WERI-Rb-1 (cell line): Measurements from ENCODE around the gene PIEZO2.

Experiments used
- DNase-seq: peaks from one replicate; pipeline ENCODE4 v3.0.0-alpha.2; 2020
- H3K27ac ChIP-seq: fragments of 250-450 bp; sonication (Bioruptor Pico); 2 replicates; pipeline ENCODE4 v1.5.1; 2020; ENCODE audit warnings: mild to moderate bottlenecking, moderate library complexity
- H3K27me3 ChIP-seq: fragments of 250-450 bp; sonication (Bioruptor Pico); 2 replicates; pipeline ENCODE4 v1.5.1; 2021; ENCODE audit warnings: mild to moderate bottlenecking, low read depth, moderate library complexity; ENCODE audit not compliant: insufficient read depth, severe bottlenecking
- H3K36me3 ChIP-seq: fragments of 250-450 bp; sonication (Bioruptor Pico); 2 replicates; pipeline ENCODE4 v1.5.1; 2020; ENCODE audit warnings: mild to moderate bottlenecking, moderate library complexity
- H3K4me3 ChIP-seq: 2 replicates; pipeline ENCODE4 v1.5.1; 2011; ENCODE audit warnings: low read depth, mild to moderate bottlenecking, control low read depth, low read length
- H3K9me3 ChIP-seq: fragments of 250-450 bp; sonication (Bioruptor Pico); 2 replicates; pipeline ENCODE4 v1.5.1; 2021; ENCODE audit warnings: mild to moderate bottlenecking, moderate library complexity; ENCODE audit not compliant: severe bottlenecking
- TF ChIP-seq, protein P1 (sequence below): IDR thresholded peaks from 2 replicates; pipeline ENCODE4 v1.5.1; 2011; ENCODE audit warnings: low read depth, mild to moderate bottlenecking, control low read depth, inconsistent platforms, low read length

PIEZO2 gene

DNA sequence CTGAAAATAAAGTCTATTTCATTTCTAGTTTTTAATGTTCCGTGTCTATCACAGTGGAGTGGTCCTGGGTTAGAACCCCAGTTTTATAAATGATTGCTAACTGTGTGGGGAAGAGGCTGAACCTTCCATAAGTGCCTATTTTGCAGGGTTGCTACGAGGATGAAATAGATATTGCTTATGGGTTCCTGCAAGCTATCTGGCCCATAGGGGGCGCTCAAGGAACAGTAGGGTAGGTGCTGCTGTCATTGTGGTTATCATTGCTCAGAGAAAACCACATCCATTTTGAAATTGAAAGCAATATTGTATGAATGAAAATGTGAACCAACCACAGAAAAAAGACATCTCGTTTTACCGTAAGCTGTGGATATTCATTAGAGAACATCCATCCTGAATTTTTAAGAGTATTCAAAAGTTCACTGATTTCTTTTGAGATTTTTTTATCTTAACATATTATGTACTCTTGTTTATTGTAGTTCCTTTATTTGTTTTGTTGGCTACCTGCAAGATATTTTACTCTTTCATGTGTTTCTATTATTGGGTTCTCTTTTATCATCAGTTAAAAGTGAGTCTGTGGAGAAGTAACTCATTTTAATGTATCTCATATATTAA is 362.0 kb downstream of the PIEZO2 start:
- TF ChIP-seq, protein P1, sequence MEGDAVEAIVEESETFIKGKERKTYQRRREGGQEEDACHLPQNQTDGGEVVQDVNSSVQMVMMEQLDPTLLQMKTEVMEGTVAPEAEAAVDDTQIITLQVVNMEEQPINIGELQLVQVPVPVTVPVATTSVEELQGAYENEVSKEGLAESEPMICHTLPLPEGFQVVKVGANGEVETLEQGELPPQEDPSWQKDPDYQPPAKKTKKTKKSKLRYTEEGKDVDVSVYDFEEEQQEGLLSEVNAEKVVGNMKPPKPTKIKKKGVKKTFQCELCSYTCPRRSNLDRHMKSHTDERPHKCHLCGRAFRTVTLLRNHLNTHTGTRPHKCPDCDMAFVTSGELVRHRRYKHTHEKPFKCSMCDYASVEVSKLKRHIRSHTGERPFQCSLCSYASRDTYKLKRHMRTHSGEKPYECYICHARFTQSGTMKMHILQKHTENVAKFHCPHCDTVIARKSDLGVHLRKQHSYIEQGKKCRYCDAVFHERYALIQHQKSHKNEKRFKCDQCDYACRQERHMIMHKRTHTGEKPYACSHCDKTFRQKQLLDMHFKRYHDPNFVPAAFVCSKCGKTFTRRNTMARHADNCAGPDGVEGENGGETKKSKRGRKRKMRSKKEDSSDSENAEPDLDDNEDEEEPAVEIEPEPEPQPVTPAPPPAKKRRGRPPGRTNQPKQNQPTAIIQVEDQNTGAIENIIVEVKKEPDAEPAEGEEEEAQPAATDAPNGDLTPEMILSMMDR, result peak; percentile 78
- DNase-seq, result peak; percentile 75
- no peak overlapping the region for H3K27ac ChIP-seq
- H3K4me3 ChIP-seq, result no peak overlapping the region
- H3K9me3 ChIP-seq, result no peaks in the 10 kb centered on the region
- H3K36me3 ChIP-seq, result no peaks in the 10 kb centered on the region
- H3K27me3 ChIP-seq, result no peaks in the 10 kb centered on the region

DNA sequence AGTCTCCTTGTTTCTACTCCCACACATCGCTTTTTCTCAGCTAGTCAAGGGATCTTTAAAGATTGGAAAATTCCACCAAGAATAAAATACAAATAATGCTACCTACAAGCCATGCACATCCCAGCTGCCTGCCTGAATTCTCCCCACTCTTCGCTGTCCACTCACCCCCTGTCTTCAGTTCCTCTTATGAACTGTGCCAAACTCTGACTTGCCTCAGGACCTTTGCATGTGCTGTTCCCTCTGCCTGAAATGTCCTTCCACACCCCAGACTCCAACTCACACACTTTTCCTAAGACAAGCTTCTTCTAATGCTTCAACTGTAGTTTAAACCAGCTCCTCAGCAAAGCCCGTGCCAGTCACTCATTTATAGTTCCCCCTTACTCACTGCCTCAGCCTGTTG is 363.6 kb downstream of the PIEZO2 start:
- H3K27me3 ChIP-seq, result no peaks in the 10 kb centered on the region
- TF ChIP-seq, protein P1, result no peak
- H3K27ac ChIP-seq, result no peak overlapping the region
- no peak for DNase-seq
- H3K36me3 ChIP-seq, result no peaks in the 10 kb centered on the region
- no peak overlapping the region for H3K4me3 ChIP-seq
- no peaks in the 10 kb centered on the region for H3K9me3 ChIP-seq

DNA sequence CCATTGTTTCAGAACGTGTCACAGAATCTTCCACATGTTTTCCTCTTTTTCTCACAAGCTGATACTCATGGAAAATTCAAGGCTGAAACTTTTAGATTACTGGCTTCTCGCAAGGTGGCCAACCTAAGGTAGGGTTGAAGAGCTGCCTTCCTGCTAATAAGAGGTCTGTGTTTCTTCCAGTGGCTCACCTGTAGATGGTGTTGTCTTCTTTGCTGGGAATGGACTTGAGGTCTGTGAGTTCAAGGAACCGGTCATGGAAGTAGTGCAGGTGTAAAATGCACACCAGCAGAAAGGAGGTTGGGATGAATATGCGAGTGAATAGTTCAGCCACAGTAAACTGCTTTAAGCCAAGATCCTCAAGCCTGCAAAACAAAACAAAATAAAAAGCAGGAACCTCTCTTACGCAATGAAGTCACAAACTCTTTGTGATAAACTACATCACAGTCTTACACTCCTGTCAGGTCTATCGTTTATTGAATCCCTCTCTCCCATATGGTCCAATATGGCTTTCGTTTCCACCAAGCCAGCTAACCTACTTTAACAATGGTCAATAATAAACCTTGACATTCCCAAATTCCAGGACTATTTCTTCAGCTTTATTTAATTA is 364.7 kb downstream of the PIEZO2 start:
- Histone ChIP-seq H3K27ac (no peak overlapping the region), H3K4me3 (no peak overlapping the region), H3K27me3 (no peaks in the 10 kb centered on the region), H3K9me3 (no peaks in the 10 kb centered on the region), H3K36me3 (no peaks in the 10 kb centered on the region)
- DNase-seq, result no peak
- TF ChIP-seq, protein P1, result no peak

DNA sequence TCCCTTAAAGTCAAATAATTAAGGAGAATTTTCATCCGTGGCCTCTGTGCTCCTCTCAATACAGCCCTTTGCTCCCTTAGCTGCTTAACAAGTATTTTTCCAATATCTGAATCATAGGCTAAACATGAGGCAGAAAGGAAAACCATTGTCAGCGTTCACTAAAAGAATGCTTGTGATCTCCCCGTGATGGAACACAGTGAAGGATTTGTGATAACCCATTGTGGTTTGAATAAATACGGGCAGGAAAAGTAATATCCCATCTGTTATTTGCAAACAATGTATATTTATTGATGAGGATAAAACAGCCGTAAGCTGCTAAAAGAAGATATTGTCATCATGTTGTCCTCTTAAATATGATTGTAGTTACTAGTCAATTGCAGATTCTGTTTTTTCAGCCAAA is 365.4 kb downstream of the PIEZO2 start:
- TF ChIP-seq, protein P1, result no peak
- Histone ChIP-seq H3K4me3 (no peak overlapping the region), H3K27ac (no peak overlapping the region), H3K9me3 (no peaks in the 10 kb centered on the region), H3K36me3 (no peaks in the 10 kb centered on the region), H3K27me3 (no peaks in the 10 kb centered on the region)
- DNase-seq, result no peak

DNA sequence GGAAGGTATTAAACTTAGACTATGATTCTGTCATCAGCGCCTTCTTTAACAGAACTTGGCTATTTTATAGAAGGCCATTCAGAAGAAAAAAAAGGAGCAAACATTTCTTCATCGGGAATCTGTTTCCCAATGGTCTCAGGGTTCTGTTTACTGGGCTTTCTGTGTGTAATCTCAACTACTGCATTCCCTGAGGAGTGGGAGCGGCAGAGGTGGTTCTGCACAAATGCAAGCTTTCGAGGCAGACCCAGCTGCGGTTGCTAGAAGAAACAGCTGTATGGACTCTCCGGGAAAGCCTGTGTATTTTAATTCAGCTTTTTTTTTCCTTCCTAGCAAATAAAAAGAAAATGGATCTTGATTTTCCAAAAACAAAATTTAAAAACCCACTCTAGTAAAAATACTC is 372.9 kb downstream of the PIEZO2 start:
- Histone ChIP-seq H3K4me3 (no peak overlapping the region), H3K9me3 (no peaks in the 10 kb centered on the region), H3K36me3 (no peaks in the 10 kb centered on the region), H3K27ac (no peak overlapping the region), H3K27me3 (no peaks in the 10 kb centered on the region)
- TF ChIP-seq, protein P1, result no peak
- DNase-seq, result no peak

DNA sequence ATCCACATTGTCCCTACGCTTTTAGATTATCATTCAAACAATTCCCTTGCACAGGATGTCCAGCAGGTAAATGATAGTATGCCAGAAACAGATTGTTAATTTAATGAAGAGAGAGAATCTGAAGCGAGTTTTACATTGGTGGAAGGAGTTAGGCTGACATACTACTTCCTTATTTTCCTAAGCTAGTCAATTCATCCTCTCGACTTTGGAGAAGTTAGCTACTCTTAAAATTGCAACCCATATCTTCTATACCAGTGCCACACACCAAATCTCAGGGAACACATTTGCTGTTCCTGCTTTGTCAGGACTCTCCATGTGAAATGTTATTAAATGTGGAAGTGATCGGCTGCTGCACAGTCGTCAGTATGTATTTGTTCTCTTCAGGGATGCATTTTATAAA is 374.3 kb downstream of the PIEZO2 start:
- DNase-seq, result no peak
- H3K4me3 ChIP-seq, result no peak overlapping the region
- H3K27ac ChIP-seq, result no peak overlapping the region
- TF ChIP-seq, protein P1, result no peak
- no peaks in the 10 kb centered on the region for H3K36me3 ChIP-seq
- H3K27me3 ChIP-seq, result no peaks in the 10 kb centered on the region
- H3K9me3 ChIP-seq, result no peaks in the 10 kb centered on the region
